Regular cardiac myocyte (primary cell): ENCODE results near the gene CLEC7A. TPM values are rescaled to one million over a fixed set of nuclear protein-coding genes. Genes with fewer than 3 reads are reported as not detected.

Experiments used
- total RNA-seq: library from RNA; depleted of rRNA; stranded (reverse); fragments of >200 nt; gene quantifications from 2 replicates; pipeline ENCODE4 v1.2.3, GENCODE V29; 2014

Gene CLEC7A
- total RNA-seq: not detected in 2 replicates

DNA sequence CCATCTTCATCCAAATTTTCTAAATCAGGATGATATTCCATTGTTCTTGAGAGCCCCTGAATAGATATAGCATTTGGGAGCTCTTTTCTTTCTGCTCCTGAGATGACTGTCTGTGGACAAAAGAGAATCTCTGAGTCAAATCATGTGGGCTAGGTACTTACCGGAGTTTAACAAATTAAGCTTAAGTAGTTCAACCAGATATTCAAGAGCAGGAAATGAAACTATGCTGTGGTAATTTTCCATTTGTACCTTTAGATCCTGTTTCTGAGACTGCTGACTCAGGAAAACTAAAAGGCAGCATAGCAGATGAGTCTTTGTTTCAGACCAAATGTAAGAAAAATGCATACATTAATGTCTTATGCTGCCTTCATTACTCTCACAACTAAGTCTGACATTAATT lies at the start of gene CLEC7A:
Gene CLEC7A, minus strand, starts transcription at position 158 of the 400 bp plus-strand sequence. Its CDS starts 117 bp downstream, at position 41.

GRCh38 chr12:10178821-10179220 lies 48.8 kb upstream of the CLEC7A start, which contains the start of gene TMEM52B:
Gene TMEM52B, plus strand, starts transcription at chr12:10179032. Its CDS starts 543 bp downstream, at chr12:10179575.

GRCh38 chr12:10171973-10172728 lies 42.2 kb upstream of the CLEC7A start, which contains the start of gene OLR1:
Gene OLR1, minus strand, starts transcription at chr12:10172132. Its CDS starts 55 bp downstream, at chr12:10172077.

GRCh38 chr12:10098791-10099190 lies 31.2 kb downstream of the CLEC7A start, which contains the start of gene CLEC1A:
Gene CLEC1A, minus strand, starts transcription at chr12:10098985. Its CDS starts 63 bp downstream, at chr12:10098922.

Other genes with a start within 250 kb of the CLEC7A start
- not detected in 2 replicates for gene KLRF2, start 248.7 kb downstream of the CLEC7A start, total RNA-seq
- not detected in 2 replicates for gene CLEC2A, start 197.8 kb downstream of the CLEC7A start, total RNA-seq
- not detected in 2 replicates for gene CLEC12A, start 158.8 kb downstream of the CLEC7A start, total RNA-seq
- gene CLEC1B, start 131.1 kb downstream of the CLEC7A start, total RNA-seq: not detected in 2 replicates
- gene CLEC12B, start 119.6 kb downstream of the CLEC7A start, total RNA-seq: not detected in 2 replicates
- not detected in 2 replicates for gene CLEC9A, start 99.5 kb downstream of the CLEC7A start, total RNA-seq
- under 0.01 TPM in 1 of 2 replicates, not detected in the other for gene CLEC1A, start 31.2 kb downstream of the CLEC7A start, total RNA-seq
- 1.2 and 1.4 TPM in 2 replicates for gene OLR1, start 41.9 kb upstream of the CLEC7A start, total RNA-seq
- under 0.01 and 0.56 TPM in 2 replicates for gene TMEM52B, start 48.8 kb upstream of the CLEC7A start, total RNA-seq
- gene GABARAPL1, start 82.7 kb upstream of the CLEC7A start, total RNA-seq: 23.0 and 105 TPM in 2 replicates
- under 0.01 and 0.28 TPM in 2 replicates for gene KLRD1, start 177.7 kb upstream of the CLEC7A start, total RNA-seq